GM23338 (cell line): ENCODE results near the gene PNN. TPM values are rescaled to one million over a fixed set of nuclear protein-coding genes. Genes with fewer than 3 reads are reported as not detected.
A peak's percentile ranks its signal among the peaks of the same experiment; 100 is the strongest.

Experiments used
- ATAC-seq: fragments of 200-7000 bp; cut with Tn5 transposase; 3 replicates; pipeline ENCODE4 v1.9.1; 2020
- DNase-seq: peaks from one replicate; pipeline ENCODE4 v3.0.0-alpha.2; 2015; ENCODE audit warnings: low spot score
- H2AFZ ChIP-seq: fragments of 200-600 bp; sonication (generic); 2 replicates; pipeline ENCODE4 v1.8.0; 2016; ENCODE audit warnings: antibody characterized with exemption, mild to moderate bottlenecking, moderate library complexity
- H3F3A ChIP-seq: fragments of 200-600 bp; sonication (generic); replicated peaks from 2 replicates; pipeline ENCODE4 v1.8.0; 2017; ENCODE audit warnings: antibody characterized with exemption, mixed run types, low read depth
- H3K27ac ChIP-seq: fragments of 200-600 bp; sonication (generic); 2 replicates; pipeline ENCODE4 v1.6.1; 2016; ENCODE audit warnings: low read depth
- H3K27me3 ChIP-seq: fragments of 200-600 bp; sonication (generic); 2 replicates; pipeline ENCODE4 v1.8.0; 2016; ENCODE audit warnings: mild to moderate bottlenecking, mixed run types, moderate library complexity; ENCODE audit not compliant: insufficient read depth
- H3K36me3 ChIP-seq: fragments of 200-600 bp; sonication (generic); 2 replicates; pipeline ENCODE4 v1.8.0; 2016; ENCODE audit warnings: mild to moderate bottlenecking; ENCODE audit not compliant: insufficient read depth
- H3K4me1 ChIP-seq: fragments of 200-600 bp; sonication (generic); 2 replicates; pipeline ENCODE4 v1.8.0; 2016; ENCODE audit warnings: mild to moderate bottlenecking, moderate library complexity; ENCODE audit not compliant: insufficient read depth
- H3K4me2 ChIP-seq: fragments of 200-600 bp; sonication (generic); 2 replicates; pipeline ENCODE4 v1.7.1; 2017; ENCODE audit warnings: mixed run types
- H3K4me3 ChIP-seq: fragments of 200-600 bp; sonication (generic); 2 replicates; pipeline ENCODE4 v1.6.1; 2016; ENCODE audit warnings: mixed run types
- H3K79me2 ChIP-seq: fragments of 200-600 bp; sonication (generic); replicated peaks from 2 replicates; pipeline ENCODE4 v1.8.0; 2017; ENCODE audit warnings: mild to moderate bottlenecking; ENCODE audit not compliant: insufficient read depth
- H3K9me2 ChIP-seq: fragments of 200-600 bp; sonication (generic); 2 replicates; pipeline ENCODE4 v1.8.0; 2017; ENCODE audit not compliant: insufficient read depth
- H4K20me1 ChIP-seq: fragments of 200-600 bp; sonication (generic); replicated peaks from 2 replicates; pipeline ENCODE4 v1.8.0; 2017; ENCODE audit warnings: mild to moderate bottlenecking; ENCODE audit not compliant: insufficient read depth
- H3K27ac Mint-ChIP-seq: 2 replicates; pipeline ENCODE4 v1.8.0; 2020; ENCODE audit warnings: inconsistent platforms, mild to moderate bottlenecking, moderate library complexity, mixed read lengths
- H3K27me3 Mint-ChIP-seq: 3 replicates; pipeline ENCODE4 v1.8.0; 2022; ENCODE audit warnings: low read depth, mild to moderate bottlenecking, moderate library complexity, mixed read lengths, inconsistent platforms; ENCODE audit not compliant: insufficient read depth, poor library complexity
- H3K36me3 Mint-ChIP-seq: 3 replicates; pipeline ENCODE4 v1.8.0; 2021; ENCODE audit warnings: low read depth, mild to moderate bottlenecking, inconsistent platforms, moderate library complexity, mixed read lengths
- H3K4me1 Mint-ChIP-seq: 3 replicates; pipeline ENCODE4 v1.8.0; 2020; ENCODE audit warnings: mild to moderate bottlenecking, inconsistent platforms, mixed read lengths
- H3K4me3 Mint-ChIP-seq: 3 replicates; pipeline ENCODE4 v1.8.0; 2021; ENCODE audit warnings: moderate library complexity, mild to moderate bottlenecking, inconsistent platforms, mixed read lengths
- H3K9me3 Mint-ChIP-seq: 3 replicates; pipeline ENCODE4 v1.8.0; 2020; ENCODE audit warnings: moderate library complexity, mild to moderate bottlenecking, inconsistent platforms, mixed read lengths
- EZH2phosphoT487 ChIP-seq: fragments of 200-600 bp; sonication (generic); IDR thresholded peaks from one replicate; pipeline ENCODE4 v1.8.1; 2018; ENCODE audit warnings: antibody characterized with exemption; ENCODE audit not compliant: unreplicated experiment
- JUNB ChIP-seq: IDR thresholded peaks from one replicate; pipeline ENCODE4 v1.6.1; 2016; ENCODE audit warnings: antibody characterized with exemption; ENCODE audit not compliant: unreplicated experiment
- NANOG ChIP-seq: IDR thresholded peaks from 2 replicates; pipeline ENCODE4 v1.6.1; 2016; ENCODE audit warnings: antibody characterized with exemption, borderline replicate concordance
- POLR2AphosphoS5 ChIP-seq: IDR thresholded peaks from 2 replicates; pipeline ENCODE4 v1.6.1; 2016; ENCODE audit warnings: antibody characterized with exemption, low read depth
- ZNF331 ChIP-seq: fragments of 250-450 bp; sonication (Bioruptor Pico); IDR thresholded peaks from 2 replicates; pipeline ENCODE4 v1.5.0; 2020; ENCODE audit warnings: low read depth, mild to moderate bottlenecking, moderate library complexity
- polyA plus RNA-seq: library from polyadenylated mRNA; unstranded; fragments of >200 nt; fragmentation: Nextera tagmentation; extraction: Ambion mirVana; gene quantifications from 2 replicates; pipeline ENCODE4 v1.2.1, GENCODE V29; 2016
- total RNA-seq: library from RNA; depleted of rRNA; stranded (reverse); fragments of >200 nt; shearing (Covaris generic); gene quantifications from 2 replicates; pipeline ENCODE4 v1.2.3, GENCODE V29; 2014
- TF ChIP-seq, protein P1 (sequence below): IDR thresholded peaks from 2 replicates; pipeline ENCODE4 v1.6.1; 2016; ENCODE audit warnings: antibody characterized with exemption
- TF ChIP-seq, protein P2 (sequence below), 2 experiments: fragments of 200-600 bp in 1 of 2; sonication (generic) in 1 of 2; conservative IDR thresholded peaks; 2 replicates each; pipeline versions ENCODE4 v1.5.1 to v1.6.1; 2016 to 2017; ENCODE audit warnings: antibody characterized with exemption in 2 of 2, low read depth in 2 of 2, mild to moderate bottlenecking in 2 of 2, moderate library complexity in 1 of 2
- TF ChIP-seq, protein P3 (sequence below): IDR thresholded peaks from one replicate; pipeline ENCODE4 v1.6.1; 2018; ENCODE audit warnings: antibody characterized with exemption; ENCODE audit not compliant: unreplicated experiment

The PNN gene
- total and polyA plus RNA-seq, 2 experiments from 2014 or later: 60.0 to 325 TPM

DNA sequence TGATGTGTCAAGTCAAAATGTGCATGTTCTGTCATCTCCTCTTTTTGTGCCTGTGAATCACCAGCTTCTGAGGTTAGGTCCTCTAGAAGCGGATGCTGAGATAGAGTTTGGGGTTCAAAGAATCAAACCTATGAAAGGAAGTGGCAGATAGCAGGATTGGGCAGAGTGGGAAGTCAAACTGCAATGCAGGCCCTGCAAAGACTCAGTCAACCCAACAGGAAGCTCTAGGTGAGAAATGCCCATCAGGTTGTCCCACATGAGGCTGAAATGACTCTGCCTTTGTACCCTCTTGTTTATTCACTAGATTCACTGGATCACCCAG lies 54.1 kb downstream of the PNN start:
- DNase-seq (no peak), ATAC-seq (no peak)
- no peaks in the 10 kb centered on the region for H3K79me2 ChIP-seq
- no peaks in the 10 kb centered on the region for H3K27me3 ChIP-seq
- H3K4me1 Mint-ChIP-seq: no peaks in the 10 kb centered on the region; the same call in 2 of the 3 replicates
- no peak overlapping the region for H3K4me3 Mint-ChIP-seq
- no peaks in the 10 kb centered on the region for H3K9me2 ChIP-seq
- no peaks in the 10 kb centered on the region for H3K36me3 ChIP-seq
- TF ChIP-seq NANOG (no peak), EZH2phosphoT487 (no peak), POLR2AphosphoS5 (no peak)
- TF ChIP-seq, protein P1, sequence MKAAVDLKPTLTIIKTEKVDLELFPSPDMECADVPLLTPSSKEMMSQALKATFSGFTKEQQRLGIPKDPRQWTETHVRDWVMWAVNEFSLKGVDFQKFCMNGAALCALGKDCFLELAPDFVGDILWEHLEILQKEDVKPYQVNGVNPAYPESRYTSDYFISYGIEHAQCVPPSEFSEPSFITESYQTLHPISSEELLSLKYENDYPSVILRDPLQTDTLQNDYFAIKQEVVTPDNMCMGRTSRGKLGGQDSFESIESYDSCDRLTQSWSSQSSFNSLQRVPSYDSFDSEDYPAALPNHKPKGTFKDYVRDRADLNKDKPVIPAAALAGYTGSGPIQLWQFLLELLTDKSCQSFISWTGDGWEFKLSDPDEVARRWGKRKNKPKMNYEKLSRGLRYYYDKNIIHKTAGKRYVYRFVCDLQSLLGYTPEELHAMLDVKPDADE: no peak
- TF ChIP-seq, protein P2, sequence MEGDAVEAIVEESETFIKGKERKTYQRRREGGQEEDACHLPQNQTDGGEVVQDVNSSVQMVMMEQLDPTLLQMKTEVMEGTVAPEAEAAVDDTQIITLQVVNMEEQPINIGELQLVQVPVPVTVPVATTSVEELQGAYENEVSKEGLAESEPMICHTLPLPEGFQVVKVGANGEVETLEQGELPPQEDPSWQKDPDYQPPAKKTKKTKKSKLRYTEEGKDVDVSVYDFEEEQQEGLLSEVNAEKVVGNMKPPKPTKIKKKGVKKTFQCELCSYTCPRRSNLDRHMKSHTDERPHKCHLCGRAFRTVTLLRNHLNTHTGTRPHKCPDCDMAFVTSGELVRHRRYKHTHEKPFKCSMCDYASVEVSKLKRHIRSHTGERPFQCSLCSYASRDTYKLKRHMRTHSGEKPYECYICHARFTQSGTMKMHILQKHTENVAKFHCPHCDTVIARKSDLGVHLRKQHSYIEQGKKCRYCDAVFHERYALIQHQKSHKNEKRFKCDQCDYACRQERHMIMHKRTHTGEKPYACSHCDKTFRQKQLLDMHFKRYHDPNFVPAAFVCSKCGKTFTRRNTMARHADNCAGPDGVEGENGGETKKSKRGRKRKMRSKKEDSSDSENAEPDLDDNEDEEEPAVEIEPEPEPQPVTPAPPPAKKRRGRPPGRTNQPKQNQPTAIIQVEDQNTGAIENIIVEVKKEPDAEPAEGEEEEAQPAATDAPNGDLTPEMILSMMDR (conservative IDR thresholded peaks at IDR 0.05; ENCODE audit: low read depth in 2 of 2): no peak
- no peaks in the 10 kb centered on the region for H3K4me1 ChIP-seq
- H3K27me3 Mint-ChIP-seq: no peaks in the 10 kb centered on the region
- no peaks in the 10 kb centered on the region for H3K36me3 Mint-ChIP-seq
- H3F3A ChIP-seq: no peaks in the 10 kb centered on the region
- no peak overlapping the region for H3K4me2 ChIP-seq
- peak overlapping the region; percentile 57; the same call in 1 of the 2 replicates for H2AFZ ChIP-seq
- no peaks in the 10 kb centered on the region for H4K20me1 ChIP-seq
- no peak overlapping the region for H3K27ac ChIP-seq
- no peak overlapping the region for H3K27ac Mint-ChIP-seq
- no peak overlapping the region for H3K4me3 ChIP-seq
- no peaks in the 10 kb centered on the region; the same call in 2 of the 3 replicates for H3K9me3 Mint-ChIP-seq

DNA sequence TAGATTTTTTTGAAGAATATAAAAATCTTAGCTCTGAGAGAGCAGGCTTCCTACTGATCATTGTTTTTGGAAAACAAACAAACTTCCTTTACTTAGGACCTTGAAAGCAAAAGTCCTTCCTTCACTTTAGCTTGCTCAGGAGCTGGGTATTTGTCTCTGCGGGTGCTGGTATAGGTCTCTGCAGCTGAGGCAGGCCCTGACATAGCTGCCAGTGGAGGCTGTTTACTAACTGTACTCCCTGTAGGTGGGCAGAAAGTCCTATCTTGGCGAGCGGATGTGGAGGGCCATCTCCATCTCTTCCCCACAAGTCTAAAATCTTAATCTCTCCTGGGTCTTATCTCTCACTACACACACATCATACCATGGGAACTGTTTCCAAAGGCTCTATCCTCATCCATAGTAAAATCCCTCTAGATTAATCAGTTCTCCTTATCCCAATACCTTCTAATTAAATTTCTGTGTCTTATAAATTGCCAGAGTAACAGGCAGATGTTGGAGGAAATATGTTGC lies 54.6 kb downstream of the PNN start:
- Histone ChIP-seq H3K4me2 (no peak overlapping the region), H2AFZ (peak overlapping the region; percentile 57; the same call in 1 of the 2 replicates), H3K36me3 (no peaks in the 10 kb centered on the region), H3K4me1 (no peaks in the 10 kb centered on the region), H3F3A (no peaks in the 10 kb centered on the region), H3K27me3 (no peaks in the 10 kb centered on the region), H3K79me2 (no peaks in the 10 kb centered on the region), H4K20me1 (no peaks in the 10 kb centered on the region), H3K4me3 (no peak overlapping the region), H3K27ac (no peak overlapping the region), H3K9me2 (no peaks in the 10 kb centered on the region)
- no peak overlapping the region for H3K4me3 Mint-ChIP-seq
- H3K4me1 Mint-ChIP-seq: no peaks in the 10 kb centered on the region; the same call in 2 of the 3 replicates
- ATAC-seq (no peak), DNase-seq (no peak)
- H3K27ac Mint-ChIP-seq: no peak overlapping the region
- no peaks in the 10 kb centered on the region for H3K27me3 Mint-ChIP-seq
- H3K9me3 Mint-ChIP-seq: no peaks in the 10 kb centered on the region; the same call in 2 of the 3 replicates
- TF ChIP-seq ZNF331 (CRISPR knock-in tag) (no peak), JUNB (no peak)
- TF ChIP-seq, protein P3, sequence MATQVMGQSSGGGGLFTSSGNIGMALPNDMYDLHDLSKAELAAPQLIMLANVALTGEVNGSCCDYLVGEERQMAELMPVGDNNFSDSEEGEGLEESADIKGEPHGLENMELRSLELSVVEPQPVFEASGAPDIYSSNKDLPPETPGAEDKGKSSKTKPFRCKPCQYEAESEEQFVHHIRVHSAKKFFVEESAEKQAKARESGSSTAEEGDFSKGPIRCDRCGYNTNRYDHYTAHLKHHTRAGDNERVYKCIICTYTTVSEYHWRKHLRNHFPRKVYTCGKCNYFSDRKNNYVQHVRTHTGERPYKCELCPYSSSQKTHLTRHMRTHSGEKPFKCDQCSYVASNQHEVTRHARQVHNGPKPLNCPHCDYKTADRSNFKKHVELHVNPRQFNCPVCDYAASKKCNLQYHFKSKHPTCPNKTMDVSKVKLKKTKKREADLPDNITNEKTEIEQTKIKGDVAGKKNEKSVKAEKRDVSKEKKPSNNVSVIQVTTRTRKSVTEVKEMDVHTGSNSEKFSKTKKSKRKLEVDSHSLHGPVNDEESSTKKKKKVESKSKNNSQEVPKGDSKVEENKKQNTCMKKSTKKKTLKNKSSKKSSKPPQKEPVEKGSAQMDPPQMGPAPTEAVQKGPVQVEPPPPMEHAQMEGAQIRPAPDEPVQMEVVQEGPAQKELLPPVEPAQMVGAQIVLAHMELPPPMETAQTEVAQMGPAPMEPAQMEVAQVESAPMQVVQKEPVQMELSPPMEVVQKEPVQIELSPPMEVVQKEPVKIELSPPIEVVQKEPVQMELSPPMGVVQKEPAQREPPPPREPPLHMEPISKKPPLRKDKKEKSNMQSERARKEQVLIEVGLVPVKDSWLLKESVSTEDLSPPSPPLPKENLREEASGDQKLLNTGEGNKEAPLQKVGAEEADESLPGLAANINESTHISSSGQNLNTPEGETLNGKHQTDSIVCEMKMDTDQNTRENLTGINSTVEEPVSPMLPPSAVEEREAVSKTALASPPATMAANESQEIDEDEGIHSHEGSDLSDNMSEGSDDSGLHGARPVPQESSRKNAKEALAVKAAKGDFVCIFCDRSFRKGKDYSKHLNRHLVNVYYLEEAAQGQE: no peak
- TF ChIP-seq, protein P2 (conservative IDR thresholded peaks at IDR 0.05; ENCODE audit: low read depth in 2 of 2): no peak
- no peaks in the 10 kb centered on the region for H3K36me3 Mint-ChIP-seq
